Cerebellar cortex (tissue), 1 donor: ENCODE data around the gene ZFPM1.

Source experiments
- DNase-seq: peaks from one replicate; pipeline ENCODE4 v3.0.0-alpha.2; 2015; ENCODE audit warnings: low spot score

The ZFPM1 gene

GRCh38 chr16:88499836-88500251, 46.8 kb downstream of the ZFPM1 start:
- DNase-seq, result no peak

GRCh38 chr16:88500255-88500661, 47.2 kb downstream of the ZFPM1 start:
- DNase-seq, result no peak

- DNase-seq, result no peak
Measured at GRCh38 chr16:88502371-88502770, 49.3 kb downstream of the ZFPM1 start.

- DNase-seq, result no peak
Measured at GRCh38 chr16:88502776-88503280, 49.7 kb downstream of the ZFPM1 start.

- no peak for DNase-seq
Measured at GRCh38 chr16:88503374-88503770, 50.3 kb downstream of the ZFPM1 start.

GRCh38 chr16:88503771-88504488, 50.9 kb downstream of the ZFPM1 start:
- no peak for DNase-seq

- DNase-seq, result no peak
Measured at GRCh38 chr16:88504489-88505404, 51.7 kb downstream of the ZFPM1 start.

GRCh38 chr16:88505405-88506082, 52.5 kb downstream of the ZFPM1 start:
- no peak for DNase-seq

GRCh38 chr16:88506723-88507122, 53.6 kb downstream of the ZFPM1 start:
- no peak for DNase-seq

GRCh38 chr16:88507231-88507743, 54.2 kb downstream of the ZFPM1 start:
- DNase-seq, result no peak

GRCh38 chr16:88508376-88508867, 55.3 kb downstream of the ZFPM1 start:
- DNase-seq, result no peak

- DNase-seq, result no peak
Measured at GRCh38 chr16:88508868-88509748, 56.0 kb downstream of the ZFPM1 start.

- DNase-seq, result no peak
Measured at GRCh38 chr16:88509749-88510069, 56.6 kb downstream of the ZFPM1 start.

- no peak for DNase-seq
Measured at GRCh38 chr16:88510091-88510994, 57.3 kb downstream of the ZFPM1 start.

- no peak for DNase-seq
Measured at GRCh38 chr16:88511060-88511459, 58.0 kb downstream of the ZFPM1 start.

- no peak for DNase-seq
Measured at GRCh38 chr16:88511906-88512305, 58.8 kb downstream of the ZFPM1 start.

GRCh38 chr16:88512728-88513696, 59.9 kb downstream of the ZFPM1 start:
- no peak for DNase-seq

GRCh38 chr16:88514070-88514469, 61.0 kb downstream of the ZFPM1 start:
- DNase-seq, result no peak
